Right ventricle myocardium superior (tissue), 1 donor: ENCODE data around the gene FOXK2. TPM values are rescaled to one million over a fixed set of nuclear protein-coding genes. Genes with fewer than 3 reads are reported as not detected.
"Not testable (repeated sequence)": the region's sequence is repeated elsewhere in the genome, so short reads cannot be mapped to it uniquely, and the experiment has no call there.

Experiments used
- ATAC-seq: fragments of 200-7000 bp; cut with Tn5 transposase; one replicate; pipeline ENCODE4 v1.9.1; 2020; ENCODE audit warnings: mild to moderate bottlenecking; ENCODE audit not compliant: poor library complexity
- DNase-seq: peaks from one replicate; pipeline ENCODE4 v3.0.0-alpha.2; 2020
- intact Hi-C: fragments of 100-400 bp; cut with DNase I; formaldehyde crosslinking; loops from one replicate; pipeline ENCODE4 v1.11.2; 2022
- total RNA-seq: library from RNA; stranded (reverse); fragmentation: NEBNext Ultra II Directional; extraction: Animal tissue kit (Norgen Biotek cat#: 25700); gene quantifications from one replicate; pipeline ENCODE4 v1.2.1, GENCODE V29; 2021
- donor health status: DM: no; HTN: yes; CAD: no; lungs with severe emphysema.

Gene FOXK2
- total RNA-seq, 1 donor from 2014 or later = 34.3 TPM

DNA sequence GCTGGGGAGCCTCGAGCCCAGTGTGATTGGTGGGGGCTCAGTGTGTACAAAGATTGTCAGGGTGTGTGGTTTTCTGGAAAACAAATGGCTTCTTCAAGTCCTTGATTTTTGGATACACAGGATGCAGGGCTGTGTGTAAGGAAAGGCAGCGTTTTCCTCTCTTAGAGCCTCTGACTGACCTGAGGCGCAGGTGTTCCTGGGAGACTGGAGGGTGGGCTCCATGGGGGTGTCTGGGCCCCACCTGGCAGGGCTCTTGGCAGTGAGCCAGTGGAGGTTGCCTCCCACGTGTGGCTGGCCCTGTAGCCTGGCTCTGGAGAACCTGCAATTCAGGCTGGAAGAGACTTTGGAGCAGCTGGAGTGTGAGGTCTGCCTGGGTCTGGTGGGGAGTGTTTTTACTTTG lies 5.0 kb downstream of the FOXK2 start:
- DNase-seq (no peak), ATAC-seq (no peak)
- intact Hi-C loops = no loop called here

- DNase-seq (no peak), ATAC-seq (no peak)
- intact Hi-C loops = no loop called here
Measured at GRCh38 chr17:82525712-82526111, 6.2 kb downstream of the FOXK2 start.

DNA sequence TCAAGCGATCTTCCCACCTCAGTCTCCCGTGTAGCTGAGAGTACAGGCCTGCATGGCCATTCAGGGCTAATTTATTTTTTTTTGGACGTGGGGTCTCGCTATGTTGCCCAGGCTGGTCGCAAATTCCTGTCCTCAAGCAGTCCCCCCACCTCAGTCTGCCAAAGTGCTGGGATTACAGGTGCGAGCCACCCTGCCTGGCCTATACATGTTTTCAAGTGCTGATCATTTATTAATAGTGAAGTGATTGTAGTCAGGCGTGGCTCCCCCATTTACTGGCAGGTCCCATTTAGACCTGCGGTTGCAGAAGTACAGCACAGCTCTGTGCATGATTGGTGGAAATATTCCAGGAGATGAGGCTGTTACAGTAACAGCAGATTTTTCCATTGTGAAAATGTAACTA lies 8.4 kb downstream of the FOXK2 start:
- DNase-seq = no peak
- peak; percentile 35 for ATAC-seq
- intact Hi-C loops = no loop called here

GRCh38 chr17:82528484-82529265 lies 9.1 kb downstream of the FOXK2 start:
- intact Hi-C loops = no loop called here
- ATAC-seq (peak; percentile 89), DNase-seq (peak; percentile 75)

DNA sequence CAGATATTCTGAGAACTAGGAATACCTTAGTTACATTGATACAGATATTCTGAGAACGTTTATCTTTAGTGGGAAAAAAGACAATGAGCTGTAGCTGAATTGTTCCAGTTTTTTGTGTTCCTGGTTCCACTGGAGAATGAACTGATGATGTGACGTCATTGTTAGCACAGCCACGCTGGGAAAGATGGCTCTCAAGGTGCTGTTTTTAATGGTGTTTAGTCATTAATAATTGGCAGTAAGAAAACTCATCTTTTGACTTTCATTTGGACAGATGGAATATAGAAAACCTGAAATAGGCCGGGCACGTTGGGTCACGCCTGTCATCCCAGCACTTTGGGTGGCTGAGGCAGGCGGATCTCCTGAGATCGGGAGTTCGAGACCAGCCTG lies 10.4 kb downstream of the FOXK2 start:
- no peak for DNase-seq
- ATAC-seq = no peak
- intact Hi-C loops = no loop called here

- DNase-seq (no peak), ATAC-seq (no peak)
- intact Hi-C loops = no loop called here
Measured at GRCh38 chr17:82531431-82531881, 11.9 kb downstream of the FOXK2 start.

DNA sequence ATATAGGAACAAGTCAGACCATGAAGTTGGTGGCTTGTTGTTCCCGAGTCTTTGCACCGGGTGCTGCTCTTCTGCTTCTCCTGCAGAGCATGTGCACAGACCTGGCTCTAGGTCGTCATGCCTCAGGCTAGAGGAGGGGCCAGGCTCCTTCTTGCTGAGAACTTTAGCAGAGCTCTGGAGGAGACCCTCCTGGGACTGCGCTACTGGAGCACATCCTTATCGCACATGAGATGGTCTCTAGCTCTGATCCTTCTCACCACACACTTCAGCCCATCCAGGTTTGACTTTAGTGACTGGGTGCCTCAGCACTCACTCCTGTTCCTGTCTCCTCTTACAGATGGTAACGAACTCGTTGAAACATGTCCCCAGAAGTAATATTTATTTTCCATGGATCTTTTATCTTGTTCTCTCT lies 14.9 kb downstream of the FOXK2 start:
- intact Hi-C loops = no loop called here
- DNase-seq = no peak
- ATAC-seq = no peak

DNA sequence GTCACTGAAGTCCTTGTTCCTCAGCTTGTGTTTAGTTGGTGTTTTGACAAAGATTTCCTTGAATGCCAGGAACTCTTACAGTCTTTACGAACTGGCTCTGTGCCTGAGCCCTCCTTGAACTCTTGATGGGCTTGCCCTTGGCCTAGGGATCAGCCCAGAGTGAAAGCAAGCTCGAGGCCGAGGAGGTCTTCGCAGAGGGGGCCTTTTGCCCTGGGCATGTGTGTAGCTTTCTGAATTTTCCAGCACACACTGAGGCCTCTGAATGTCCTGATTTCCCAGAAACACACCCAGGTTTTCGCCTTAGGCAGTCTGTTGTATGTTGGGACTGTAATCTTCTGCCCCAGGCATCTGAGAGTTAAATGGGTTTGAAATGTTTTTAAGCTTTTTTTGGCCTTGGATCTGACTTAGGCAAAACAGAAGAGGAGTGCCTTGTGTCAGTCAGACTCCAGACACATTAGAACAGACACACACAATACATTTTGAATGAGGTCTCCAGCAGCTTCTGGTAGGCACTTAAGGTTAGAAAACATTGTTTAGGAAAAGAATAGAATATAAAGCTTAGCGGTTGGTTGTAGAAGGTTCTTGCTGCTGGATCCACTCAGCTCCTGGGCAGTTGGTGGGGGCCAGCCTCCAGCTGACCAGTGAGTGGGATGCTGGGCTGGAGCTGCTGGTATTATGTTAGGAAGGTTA lies 17.1 kb downstream of the FOXK2 start:
- intact Hi-C loops = no loop called here
- ATAC-seq = peak; percentile 56
- peak; percentile 56 for DNase-seq

- intact Hi-C loops, DNase-seq, ATAC-seq: not testable (repeated sequence)
Measured at GRCh38 chr17:82537228-82537627, 17.7 kb downstream of the FOXK2 start.

- intact Hi-C loops, DNase-seq, ATAC-seq: not testable (repeated sequence)
Measured at GRCh38 chr17:82539076-82539475, 19.5 kb downstream of the FOXK2 start.

GRCh38 chr17:82542439-82542838 lies 22.9 kb downstream of the FOXK2 start:
- DNase-seq (no peak), ATAC-seq (no peak)
- intact Hi-C loops = loop anchor here (10.0 kb wide), 1 partner anchor 48 kb away; no protein-coding TSS in a partner anchor

DNA sequence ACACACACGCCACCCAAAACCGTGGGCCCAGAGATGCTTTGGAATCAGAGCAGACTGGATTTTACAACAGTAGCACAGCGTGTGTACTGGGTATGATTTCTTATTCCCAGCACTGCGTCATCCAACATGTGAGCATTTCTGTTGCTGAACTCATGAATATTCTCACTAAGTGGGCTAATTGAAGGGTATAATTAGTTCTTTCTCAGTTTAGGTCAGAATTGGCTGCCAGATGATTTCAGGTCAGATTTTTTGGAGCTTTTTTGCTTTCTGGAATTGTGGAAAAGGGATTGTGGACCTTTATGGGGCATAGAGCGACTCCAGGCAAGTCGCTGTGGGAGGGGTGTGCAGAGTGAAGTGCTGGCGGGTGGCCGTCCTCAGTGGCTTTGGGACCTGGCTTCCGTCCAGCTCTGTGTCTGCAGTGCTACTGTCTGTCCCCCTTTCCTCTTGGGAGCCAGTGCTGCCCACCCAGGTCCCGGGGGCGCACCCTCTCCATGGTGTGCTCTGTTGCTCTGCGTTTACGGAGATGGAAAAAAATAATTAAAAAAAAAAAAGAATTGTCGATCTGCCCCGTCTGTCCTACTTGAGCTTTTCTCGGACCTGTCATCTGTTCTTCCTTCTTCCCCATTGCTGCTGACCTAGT lies 25.0 kb downstream of the FOXK2 start:
- DNase-seq (peak; percentile 69), ATAC-seq (peak; percentile 69)
- intact Hi-C loops = loop anchor here (10.0 kb wide), 1 partner anchor 50 kb away; no protein-coding TSS in a partner anchor

DNA sequence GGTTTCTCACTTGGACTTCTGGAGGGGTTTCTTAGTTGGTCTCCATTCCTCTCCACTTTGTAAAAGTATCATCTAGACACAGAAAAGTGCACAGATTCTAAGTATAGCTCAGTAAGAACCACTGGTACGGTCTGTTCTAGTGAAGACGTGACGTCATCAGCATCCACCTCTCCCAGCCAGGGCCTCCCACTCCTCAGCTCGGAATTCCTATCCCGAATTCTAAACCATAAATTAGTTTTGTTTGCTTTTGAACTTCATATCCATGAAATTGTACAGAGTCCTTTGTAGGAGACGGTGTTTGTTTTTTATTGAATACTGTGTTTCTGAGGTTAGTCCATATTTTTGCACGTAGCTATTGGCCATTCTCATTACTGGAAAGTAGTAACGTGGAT lies 25.5 kb downstream of the FOXK2 start:
- DNase-seq (no peak), ATAC-seq (peak; percentile 66)
- intact Hi-C loops = loop anchor here (10.0 kb wide), 1 partner anchor 50 kb away; no protein-coding TSS in a partner anchor

DNA sequence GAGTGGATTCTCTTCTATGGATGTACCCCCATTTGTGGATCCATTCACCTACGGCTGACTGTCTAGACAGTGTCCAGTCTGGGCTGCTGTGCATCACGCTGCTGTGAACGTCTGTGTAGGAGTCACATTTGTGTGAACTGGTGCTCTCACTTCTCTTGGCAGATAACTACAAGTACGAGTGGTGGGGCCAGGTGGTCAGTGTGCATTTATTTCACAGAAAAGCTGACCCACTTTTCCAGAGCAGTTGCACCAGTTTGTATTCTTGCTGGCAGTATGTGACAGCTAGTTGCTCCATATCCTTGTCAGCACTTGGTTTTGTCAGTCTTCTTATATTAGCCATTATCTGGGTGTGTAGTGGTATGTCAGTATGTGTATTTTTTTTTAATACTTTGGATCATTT lies 28.4 kb downstream of the FOXK2 start:
- intact Hi-C loops = loop anchor here (10.0 kb wide), 1 partner anchor 53 kb away; no protein-coding TSS in a partner anchor
- no peak for DNase-seq

GRCh38 chr17:82548681-82549303 lies 29.3 kb downstream of the FOXK2 start:
- ATAC-seq = peak; percentile 26
- intact Hi-C loops = loop anchor here (10.0 kb wide), 1 partner anchor 54 kb away; no protein-coding TSS in a partner anchor
- DNase-seq = peak; percentile 53

More for the DNA sequence above, 28.4 kb downstream of the FOXK2 start:
- ATAC-seq = no peak

DNA sequence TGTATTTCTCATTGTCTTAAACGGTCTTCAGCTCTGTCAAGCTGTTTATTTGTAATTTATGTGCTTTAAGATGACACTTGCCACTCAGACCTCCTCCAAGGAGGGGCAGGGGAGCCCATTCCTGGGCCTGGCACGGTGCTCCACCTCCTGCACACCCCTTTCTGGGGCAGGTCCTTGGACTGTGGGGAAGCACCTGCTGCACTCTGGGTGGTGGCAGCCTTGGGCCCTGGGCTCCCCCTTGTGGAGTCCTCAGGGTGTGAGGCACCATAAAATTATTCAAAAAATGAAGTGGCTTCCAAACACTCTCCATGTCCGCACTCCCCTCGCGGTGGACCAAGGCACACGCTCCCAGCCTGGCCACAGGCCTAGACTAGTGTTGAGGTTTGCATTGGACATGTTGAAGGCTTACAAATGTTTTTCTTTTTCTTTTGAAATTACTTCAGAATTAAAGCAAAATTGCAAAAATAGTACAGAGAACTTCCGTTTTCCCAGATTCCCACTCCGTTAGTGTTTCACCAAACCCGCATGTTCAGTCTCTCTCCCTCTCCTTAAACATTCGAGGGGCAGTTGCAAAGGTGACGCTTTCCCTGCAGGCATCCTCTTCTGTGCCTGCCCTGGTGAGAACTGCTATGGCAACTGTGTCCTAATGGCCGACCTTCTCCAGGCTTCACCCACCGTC lies 32.4 kb downstream of the FOXK2 start:
- ATAC-seq (peak; percentile 72), DNase-seq (peak; percentile 84)
- intact Hi-C loops = loop anchor here (5.0 kb wide), 1 partner anchor 200 kb away; no protein-coding TSS in a partner anchor

GRCh38 chr17:82552580-82552979 lies 33.0 kb downstream of the FOXK2 start:
- intact Hi-C loops = loop anchor here (5.0 kb wide), 1 partner anchor 200 kb away; no protein-coding TSS in a partner anchor
- ATAC-seq = peak; percentile 47

More at GRCh38 chr17:82552580-82552979, 33.0 kb downstream of the FOXK2 start:
- DNase-seq = no peak
